T follicular helper cell (primary cell): Measurements from ENCODE around the gene NARS2.
"Not testable (repeated sequence)": the region's sequence is repeated elsewhere in the genome, so short reads cannot be mapped to it uniquely, and the experiment has no call there.

Source experiments
- DNase-seq: peaks from one replicate; pipeline ENCODE4 v3.0.0-alpha.2; 2020; ENCODE audit warnings: low read depth
- total RNA-seq, 2 experiments: gene quantifications; one replicate each; lab custom pipeline; 2026; lab: John Stamatoyannopoulos, UW

The NARS2 gene, protein sequence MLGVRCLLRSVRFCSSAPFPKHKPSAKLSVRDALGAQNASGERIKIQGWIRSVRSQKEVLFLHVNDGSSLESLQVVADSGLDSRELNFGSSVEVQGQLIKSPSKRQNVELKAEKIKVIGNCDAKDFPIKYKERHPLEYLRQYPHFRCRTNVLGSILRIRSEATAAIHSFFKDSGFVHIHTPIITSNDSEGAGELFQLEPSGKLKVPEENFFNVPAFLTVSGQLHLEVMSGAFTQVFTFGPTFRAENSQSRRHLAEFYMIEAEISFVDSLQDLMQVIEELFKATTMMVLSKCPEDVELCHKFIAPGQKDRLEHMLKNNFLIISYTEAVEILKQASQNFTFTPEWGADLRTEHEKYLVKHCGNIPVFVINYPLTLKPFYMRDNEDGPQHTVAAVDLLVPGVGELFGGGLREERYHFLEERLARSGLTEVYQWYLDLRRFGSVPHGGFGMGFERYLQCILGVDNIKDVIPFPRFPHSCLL
- 27.1 to 30.9 reads per million in 2 experiments for total RNA-seq

DNA sequence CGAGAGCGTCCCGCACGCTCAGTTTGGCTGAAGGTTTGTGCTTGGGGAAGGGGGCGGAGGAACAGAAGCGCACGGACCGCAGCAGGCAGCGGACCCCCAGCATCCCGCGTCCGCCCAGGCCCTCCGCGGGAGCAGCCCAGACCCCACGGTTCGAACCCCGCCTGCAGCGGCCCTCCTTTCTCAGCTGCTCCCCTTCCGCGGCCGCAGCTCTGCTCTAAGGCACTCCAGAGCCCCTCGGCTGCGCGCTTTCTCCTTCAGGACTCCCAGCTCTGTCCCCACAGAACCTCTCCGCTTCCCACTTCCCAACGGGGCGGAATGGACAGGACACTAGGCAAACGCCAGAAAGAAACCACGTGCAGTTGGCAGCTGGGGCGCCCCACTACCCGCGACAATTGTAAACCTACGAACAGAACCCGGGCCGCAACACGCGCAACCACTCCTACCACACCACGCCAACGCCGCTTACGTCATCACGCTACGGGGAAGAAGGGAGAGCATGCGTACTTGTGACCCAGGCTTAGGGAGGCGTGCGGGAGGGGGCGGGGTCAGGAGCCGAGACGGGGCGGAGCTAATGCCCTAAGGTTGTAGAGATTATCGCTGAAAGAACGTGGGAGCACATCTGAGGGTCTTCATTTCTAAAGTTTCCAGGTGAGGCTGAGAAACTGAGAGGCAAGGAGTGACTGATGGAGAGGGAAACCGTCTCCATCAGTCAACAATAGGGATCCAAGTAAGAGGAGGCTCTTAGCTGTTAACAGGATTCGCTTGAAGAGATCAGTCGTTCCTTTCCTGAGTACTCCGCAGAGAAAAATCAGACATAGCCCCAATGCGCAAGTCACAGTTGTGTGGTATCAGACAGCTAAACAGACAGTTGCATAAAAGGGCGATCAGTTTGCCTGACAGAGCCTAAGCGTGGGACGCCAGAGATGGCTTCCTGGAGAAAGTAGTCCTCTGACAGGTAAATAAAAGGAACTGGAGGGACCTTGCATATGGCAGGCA, at the start of gene NARS2:
TSS of gene NARS2 (minus strand) at position 479 of the 996 bp plus-strand sequence. CDS start at position 103, 376 bp downstream.
- peak; percentile 97 for DNase-seq

DNA sequence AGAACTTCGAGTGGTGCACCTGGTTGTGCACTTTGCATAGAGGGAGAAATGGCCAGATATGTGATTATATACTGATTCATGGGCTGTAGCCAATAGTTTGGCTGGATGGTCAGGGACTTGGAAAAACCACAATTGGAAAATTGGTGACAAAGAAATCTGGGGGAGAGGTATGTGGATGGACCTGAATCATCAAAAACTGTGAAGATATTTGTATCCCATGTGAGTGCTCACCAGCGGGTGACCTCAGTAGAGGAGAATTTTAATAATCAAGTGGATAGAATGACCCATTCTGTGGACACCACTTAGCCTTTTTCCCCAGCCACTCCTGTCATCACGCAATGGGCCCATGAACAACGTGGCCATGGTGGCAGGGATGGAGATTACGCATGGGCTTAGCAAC, 48.0 kb upstream of the NARS2 start:
- no peak for DNase-seq

DNA sequence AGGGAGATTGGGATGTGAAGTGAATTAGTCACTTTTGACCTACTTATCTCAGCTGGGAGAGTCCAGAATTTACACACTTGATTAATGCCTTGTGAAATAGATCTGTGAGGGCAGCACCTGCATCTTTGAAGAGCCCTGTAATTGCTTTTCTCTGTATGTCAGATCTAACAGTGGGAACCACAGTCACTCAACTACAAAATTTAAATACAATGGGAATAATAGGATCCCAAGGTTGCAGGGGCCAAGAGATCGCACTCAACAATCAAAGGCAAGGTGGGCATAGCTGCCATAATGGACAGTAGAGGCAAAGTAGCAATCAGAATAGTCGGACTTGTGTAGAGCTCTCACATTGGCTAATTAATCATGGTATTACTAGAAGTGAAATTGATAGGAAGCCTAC, 45.5 kb upstream of the NARS2 start:
- no peak for DNase-seq

DNA sequence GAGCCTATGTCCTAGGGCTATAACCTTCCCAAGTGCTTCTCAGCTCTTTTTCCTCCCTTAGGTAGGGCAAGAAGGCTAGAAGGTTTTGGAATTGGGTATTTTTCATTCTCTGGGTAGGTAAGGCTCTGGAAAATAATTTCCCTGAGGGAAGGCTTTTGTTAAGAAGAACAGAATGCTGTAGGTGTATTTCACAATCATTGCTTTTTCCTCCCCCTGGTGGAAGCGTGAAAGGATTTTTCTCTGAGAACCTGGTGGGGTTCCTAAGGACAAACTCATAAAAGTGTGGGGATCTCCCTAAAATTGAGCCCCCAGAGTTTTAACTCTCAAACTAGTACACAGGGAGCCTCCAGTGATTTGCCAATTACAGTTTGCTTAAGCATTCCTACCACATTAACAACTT, 41.1 kb upstream of the NARS2 start:
- no peak for DNase-seq

DNA sequence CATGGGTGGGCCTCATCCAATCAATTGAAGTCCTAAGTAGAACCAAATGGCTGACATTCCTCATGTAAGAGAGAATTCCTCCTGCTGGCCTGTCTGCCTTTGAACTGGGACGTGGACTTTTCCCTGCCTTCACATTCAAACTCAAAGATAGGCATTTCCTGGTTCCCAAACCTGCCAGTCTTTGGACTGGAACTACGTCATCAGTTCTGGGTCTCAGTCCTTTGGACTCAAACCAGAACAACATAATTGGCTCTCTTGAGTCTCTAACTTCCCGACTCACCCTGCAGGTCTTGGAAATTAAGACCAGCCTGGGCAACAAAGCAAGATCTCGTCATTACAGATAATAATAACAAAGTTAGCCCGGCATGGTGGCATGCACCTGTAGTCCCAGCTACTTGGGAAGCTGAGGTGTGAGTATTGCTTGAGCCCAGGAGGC, 38.7 kb upstream of the NARS2 start:
- no peak for DNase-seq

DNA sequence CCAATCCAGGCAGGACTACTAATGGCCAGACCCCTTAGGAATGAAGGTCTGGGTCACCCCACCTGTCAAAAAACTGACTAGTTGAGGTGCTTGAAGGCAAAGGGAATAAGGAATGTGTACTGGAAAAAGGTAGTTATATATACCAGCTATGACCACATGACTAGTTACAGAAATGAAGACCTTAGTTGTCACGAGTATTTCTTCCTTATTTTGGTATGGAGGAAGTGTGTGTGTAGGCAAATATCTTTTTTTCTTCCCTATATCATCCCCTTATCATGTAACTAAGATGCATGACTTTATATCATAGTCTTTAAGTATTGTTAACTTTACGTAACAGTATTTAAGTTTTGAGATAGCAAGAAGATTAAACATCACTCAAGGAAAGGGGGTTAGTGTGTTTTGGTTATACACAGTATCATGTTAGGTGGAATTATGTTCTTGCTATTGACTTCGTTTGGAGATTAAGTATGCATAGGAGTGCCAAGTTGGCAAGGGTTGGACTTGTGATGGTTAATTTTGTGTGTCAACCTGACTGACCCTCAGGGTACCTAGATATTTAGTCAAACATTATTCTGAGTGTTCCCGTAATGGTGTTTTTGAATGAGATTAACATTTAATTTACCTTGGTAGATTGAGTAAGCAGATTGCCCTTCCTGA, 38.2 kb upstream of the NARS2 start:
- no peak for DNase-seq

DNA sequence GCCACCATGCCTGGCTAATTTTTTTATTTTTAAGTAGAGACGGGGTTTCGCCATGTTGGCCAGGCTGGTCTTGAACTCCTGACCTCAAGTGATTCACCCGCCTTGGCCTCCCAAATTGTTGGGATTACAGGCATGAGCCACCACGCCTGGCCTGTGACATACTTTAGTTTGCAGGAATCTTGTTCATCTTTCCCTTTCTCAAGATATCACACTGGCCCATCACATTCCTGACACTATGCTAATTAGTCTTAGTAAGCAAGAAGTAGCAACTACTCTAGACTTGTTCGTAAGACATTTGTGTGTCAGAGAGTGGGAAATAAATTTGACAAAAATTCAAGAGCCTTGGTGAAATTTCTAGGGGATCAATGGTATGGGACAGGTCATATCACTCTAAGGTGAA, 34.7 kb upstream of the NARS2 start:
- DNase-seq, result not testable (repeated sequence)

DNA sequence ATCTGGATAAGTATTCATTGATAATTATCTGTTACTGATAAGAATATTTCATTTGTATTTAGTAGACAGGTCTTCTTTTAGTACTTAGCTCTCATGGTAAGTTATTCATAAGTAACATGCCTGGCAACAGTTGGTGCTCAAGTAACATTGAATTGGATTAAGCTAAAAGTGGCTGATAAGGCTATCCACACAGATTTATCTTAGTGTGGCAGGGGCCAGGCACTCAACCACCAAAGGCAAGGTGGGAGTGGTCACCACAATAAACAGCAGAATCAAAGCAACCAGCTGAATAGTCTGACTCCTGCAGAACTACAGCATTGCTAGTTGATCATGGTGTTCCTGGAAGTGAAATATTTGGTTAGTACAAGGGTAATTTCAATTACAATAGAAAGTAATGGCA, 33.0 kb upstream of the NARS2 start:
- no peak for DNase-seq

DNA sequence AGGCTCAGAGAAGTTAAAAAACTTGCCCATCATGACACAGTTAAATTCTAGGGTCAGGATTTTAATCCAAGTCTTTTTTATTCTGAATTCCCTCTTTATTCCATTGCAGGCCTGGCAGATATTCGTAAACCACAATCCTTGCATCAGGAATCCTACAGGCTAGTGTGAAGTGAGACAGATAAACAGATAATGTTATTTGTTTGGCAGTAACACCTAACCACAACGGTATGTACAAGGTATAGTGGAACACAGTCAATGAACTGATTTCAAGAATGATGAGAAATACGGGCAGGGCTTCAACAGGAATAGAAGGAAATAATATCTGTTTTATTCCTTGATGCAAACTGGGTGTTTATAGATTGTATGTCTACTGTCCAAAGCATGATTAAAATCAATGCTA, 32.0 kb upstream of the NARS2 start:
- no peak for DNase-seq

DNA sequence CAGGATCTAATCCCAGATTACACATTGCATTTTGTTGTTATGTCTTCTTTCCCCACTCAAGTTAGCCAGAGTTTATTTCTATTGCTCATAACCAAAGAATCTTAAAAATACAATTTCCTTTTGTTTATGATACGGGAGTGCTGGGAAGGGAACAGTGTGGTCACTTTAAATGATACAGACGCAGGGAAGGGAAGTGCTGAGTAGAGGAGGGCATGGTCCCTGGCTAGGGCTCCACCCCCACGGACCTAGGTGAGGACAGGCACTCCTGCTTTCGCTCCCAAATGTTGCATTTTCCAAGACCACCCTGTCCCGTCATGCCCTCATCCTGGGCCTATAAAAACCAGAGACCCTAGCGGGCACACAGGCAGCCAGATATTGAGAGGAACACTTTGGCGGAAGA, 30.6 kb upstream of the NARS2 start:
- no peak for DNase-seq

DNA sequence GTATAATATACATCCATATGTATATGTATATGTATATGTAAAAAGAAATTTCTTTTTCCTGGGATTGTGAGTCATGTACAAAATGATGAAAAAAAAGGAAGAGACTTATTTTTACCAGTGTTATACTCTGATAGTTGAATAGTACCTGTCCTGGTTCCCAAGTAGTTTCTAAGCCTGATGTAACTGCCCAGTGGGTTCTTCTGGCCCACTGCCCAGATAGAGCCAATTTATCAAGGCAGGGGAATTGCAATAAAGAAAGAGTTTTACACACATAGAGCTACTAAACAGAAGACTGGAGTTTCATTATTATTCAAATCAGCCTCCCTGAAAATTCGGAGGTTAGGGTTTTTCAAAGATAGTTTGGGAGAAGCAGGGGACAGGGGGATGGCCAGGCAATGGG, 29.1 kb upstream of the NARS2 start:
- no peak for DNase-seq

DNA sequence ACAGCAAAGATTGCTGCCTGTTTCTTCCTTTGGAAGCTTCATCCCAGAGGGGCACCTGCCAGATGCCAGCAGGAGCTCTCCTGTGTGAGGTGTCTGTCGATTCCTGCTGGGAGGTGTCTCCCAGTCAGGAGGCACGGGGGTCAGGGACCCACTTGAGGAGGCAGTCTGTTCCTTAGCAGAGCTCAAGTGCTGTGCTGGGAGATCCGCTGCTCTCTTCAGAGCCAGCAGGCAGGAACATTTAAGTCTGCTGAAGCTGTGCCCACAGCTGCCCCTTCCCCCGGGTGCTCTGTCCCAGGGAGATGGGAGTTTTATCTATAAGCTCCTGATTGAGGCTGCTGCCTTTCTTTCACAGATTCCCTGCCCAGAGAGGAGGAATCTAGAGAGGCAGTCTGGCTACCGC, 28.1 kb upstream of the NARS2 start:
- not testable (repeated sequence) for DNase-seq

DNA sequence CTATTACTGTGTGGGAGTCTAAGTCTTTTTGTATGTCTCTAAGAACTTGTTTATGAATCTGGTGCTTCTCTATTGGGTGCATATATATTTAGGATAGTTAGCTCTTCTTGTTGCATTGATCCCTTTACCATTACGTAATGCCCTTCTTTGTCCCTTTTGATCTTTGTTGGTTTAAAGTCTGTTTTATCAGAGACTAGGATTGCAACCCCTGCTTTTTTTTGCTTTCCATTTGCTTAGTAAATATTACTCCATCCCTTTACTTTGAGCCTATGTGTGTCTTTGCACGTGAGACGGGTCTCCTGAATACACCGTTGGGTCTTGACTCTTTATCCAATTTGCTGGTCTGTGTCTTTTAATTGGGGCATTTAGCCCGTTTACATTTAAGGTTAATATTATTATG, 26.4 kb upstream of the NARS2 start:
- DNase-seq, result not testable (repeated sequence)

DNA sequence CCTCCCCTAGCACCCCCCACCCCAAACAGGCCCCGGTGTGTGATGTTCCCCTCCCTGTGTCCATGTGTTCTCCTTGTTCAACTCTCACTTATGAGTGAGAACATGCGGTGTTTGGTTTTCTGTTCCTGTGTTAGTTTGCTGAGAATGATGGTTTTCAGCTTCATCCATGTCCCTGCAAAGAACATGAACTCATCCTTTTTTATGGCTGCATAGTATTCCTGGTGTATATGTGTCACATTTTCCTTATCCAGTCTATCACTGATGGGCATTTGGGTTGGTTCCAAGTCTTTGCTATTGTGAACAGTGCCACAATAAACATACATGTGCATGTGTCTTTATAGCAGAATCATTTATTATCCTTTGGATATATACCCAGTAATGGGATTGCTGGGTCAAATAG, 22.9 kb upstream of the NARS2 start:
- not testable (repeated sequence) for DNase-seq

DNA sequence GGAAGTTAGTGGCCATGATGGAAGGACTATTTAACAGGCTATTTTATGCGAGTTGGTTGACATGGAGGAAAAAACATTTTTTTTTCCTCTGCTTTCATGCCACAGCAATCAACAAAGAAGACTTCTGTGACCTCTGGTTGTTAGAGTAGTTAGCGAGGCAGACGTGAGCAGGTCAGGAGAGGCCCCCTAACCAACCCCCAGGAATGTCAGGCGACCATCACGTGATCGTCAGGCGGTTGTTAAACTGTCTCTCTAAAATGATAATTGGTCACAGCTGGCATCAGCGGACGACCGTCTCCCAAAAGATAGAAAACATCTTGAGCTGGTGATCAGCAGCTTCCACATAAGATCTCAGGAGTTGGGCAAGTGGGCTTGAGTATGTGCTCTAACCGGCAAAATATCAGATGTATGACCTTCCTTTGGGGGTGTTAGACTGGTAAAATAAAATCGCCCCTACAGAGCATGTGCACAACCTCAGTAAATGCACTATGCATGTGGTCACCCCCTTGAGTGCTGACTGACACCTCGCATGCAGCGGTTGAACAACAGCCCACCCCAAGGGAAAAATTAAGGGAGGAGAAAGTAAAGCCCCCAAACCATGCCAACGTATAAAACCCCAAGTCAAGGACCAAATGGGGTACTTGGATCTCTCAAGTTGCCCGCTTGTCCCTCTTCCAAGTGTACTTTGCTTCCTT, 20.9 kb upstream of the NARS2 start:
- no peak for DNase-seq

DNA sequence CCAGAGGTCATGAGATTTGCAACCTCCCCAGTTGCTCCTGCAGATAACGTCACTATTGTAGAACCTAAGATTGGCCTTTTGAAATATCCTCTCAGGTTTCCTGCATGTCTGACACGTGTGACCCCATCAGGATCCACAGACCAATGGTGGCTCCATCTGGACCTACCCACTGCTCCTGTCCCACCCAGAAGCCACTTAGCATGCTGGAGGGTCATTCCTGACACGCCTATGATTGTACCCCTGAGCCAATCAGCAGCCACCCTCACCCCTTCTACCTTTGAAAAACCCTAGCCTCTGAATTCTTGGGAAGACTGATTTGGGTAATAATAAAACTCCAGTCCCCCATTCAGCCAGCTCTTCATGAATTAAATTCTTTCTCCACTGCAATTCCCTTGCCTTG, 20.1 kb upstream of the NARS2 start:
- DNase-seq, result no peak

DNA sequence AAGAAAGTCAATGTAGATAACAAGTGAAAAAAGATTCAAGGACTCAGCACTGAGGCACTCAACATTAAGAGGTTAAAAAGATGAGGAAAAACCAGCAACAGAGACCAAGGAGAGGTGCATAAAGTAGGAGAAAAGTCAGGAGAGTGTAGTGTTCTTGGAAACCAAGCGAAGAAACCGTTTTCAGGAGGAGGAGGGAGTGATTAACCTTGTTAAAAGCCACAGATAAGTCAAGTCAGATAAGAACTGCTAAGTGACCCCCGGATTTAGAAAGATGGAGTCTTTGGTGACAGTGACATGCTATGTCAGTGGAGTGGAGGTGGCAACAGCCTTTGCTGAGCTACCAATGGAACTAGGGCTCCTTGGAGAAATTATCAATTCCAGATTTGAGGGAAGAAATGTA, 13.9 kb upstream of the NARS2 start:
- DNase-seq, result no peak

DNA sequence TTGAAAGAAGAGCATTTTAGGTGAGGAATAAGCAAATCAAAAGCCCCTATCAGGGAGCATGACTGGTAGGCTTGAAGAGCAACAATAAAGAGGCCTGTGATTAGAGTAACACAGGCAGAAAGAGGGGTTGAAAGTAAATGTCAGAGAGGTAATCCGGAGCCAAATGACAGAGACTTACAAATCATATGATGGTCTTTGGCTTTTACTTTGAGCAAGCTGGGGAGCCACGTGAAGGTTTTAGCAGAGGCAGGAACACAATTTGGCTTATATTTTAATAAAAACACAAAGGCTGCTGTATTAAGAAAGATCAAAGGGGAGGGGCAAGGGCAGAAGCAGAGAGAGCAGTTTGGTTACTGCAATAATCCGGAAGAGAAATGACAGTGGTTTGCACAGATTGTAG, 12.8 kb upstream of the NARS2 start:
- DNase-seq, result no peak

DNA sequence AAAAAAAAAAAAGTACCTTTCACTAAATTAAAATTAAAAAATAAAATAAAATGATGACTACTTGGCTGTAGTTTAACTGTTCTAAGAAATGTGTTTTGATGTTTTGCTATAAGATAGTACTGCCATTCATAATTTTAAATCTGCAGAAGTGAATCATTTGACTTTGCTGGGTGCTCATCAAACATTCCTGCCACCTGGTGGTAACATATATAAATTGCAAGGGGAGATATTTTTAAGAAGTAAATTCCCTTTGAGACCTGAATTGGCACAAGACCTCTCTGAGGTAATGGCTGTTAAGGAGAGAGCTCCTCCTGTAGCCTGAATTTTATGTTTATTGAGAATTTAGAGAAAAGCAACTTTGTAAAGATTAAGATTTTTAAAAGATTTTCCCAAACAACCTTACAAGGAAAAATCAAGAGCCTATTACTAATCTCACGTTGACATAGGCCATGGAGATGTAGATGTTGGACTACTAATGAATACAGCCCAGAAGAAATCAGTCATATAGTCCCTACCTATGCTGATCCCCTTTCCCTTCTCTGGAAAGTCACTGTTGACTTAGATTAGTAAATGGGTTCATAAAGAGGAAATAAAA, 11.9 kb upstream of the NARS2 start:
- DNase-seq, result no peak

DNA sequence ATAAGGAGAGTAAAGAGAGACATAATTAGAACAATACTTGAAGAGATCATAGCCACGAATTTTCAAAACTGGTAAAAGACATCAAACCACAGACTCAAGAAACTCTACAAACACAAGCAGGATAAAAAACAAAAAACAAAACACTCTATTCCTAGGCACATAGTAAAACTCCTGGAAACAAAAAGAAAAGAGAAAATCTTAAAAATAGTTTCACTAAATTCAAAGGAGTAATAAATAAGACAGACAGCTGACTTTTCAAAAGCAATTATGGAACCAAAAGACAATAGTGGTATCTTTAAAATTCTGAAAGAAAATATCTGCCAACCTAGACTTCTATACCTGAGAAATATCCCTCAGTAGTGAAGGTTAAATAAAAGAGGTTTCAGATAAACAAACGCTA, 9.2 kb upstream of the NARS2 start:
- DNase-seq, result no peak

DNA sequence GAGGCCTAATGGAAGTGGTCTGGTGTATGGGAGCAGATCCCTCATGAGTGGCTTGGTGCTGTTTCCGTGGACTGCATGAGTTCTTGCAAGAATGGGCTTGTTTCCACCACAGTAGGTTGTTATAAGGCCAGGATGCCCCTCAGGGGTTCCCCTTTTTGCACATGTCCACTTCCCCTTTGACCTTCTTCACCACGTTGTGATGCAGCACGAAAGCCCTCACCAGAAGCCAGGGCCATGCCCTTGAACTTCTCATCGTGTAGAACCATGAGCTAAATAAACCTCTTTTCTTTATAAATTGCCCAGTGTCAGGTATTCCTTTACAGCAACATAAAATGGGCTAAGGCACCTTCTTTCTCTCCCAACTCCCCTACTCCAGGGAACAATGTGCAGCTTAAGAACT, 2.8 kb upstream of the NARS2 start:
- no peak for DNase-seq
